ENCODE results near the gene CLCN4.

Gene CLCN4

GRCh38 chrX:10237241-10237640, 80.5 kb downstream of the CLCN4 start:
- FAIRE-seq (no peak), DNase-seq (ENCODE audit: insufficient read length, low spot score) (no peak)
- TF ChIP-seq POLR2A (IDR thresholded peaks at IDR 0.05; ENCODE audit: low read depth, low read length) = no peak
- TF ChIP-seq TAF1 (IDR thresholded peaks at IDR 0.05; ENCODE audit: low read depth, low read length) = no peak
- TF ChIP-seq POU2F2 (IDR thresholded peaks at IDR 0.05; ENCODE audit: low read depth, low read length) = no peak
- no peak for TF ChIP-seq PAX5 (IDR thresholded peaks at IDR 0.05; ENCODE audit: insufficient read depth, low read length, severe bottlenecking)
- no peak for TF ChIP-seq SPI1 (IDR thresholded peaks at IDR 0.05; ENCODE audit: low read depth, low read length)
- TF ChIP-seq POLR2AphosphoS5 (IDR thresholded peaks at IDR 0.05; ENCODE audit: low read depth, low read length) = no peak

DNA sequence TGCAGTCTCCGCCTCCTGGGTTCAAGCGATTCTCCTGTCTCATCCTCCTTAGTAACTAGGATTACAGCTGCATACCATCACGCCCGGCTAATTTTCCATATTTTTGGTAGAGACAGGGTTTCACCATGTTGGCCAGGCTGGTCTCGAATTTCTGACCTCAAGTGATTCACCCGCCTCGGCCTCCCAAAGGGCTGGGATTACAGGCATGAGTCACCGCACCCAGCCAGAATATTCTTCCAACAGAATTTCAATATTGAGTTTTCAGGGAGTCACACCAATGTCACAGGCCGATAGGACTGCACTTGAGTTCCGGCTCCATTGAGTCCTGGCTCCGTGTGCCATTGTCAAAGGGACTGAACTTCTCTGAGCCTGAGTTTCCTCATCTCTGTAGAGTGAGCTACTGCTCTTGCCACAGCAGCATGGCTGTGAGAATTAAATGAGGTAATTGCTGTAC, 82.9 kb downstream of the CLCN4 start:
- no peak for DNase-seq (ENCODE audit: insufficient read length, low spot score)
- TF ChIP-seq SPI1 (IDR thresholded peaks at IDR 0.05; ENCODE audit: low read depth, low read length) (no peak), TAF1 (IDR thresholded peaks at IDR 0.05; ENCODE audit: low read depth, low read length) (no peak)
- FAIRE-seq = no peak

GRCh38 chrX:10240918-10241317, 84.1 kb downstream of the CLCN4 start:
- no peak for FAIRE-seq
- no peak for DNase-seq (ENCODE audit: insufficient read length, low spot score)
- TF ChIP-seq POLR2A (IDR thresholded peaks at IDR 0.05; ENCODE audit: low read depth, low read length) = no peak
- no peak for TF ChIP-seq POU2F2 (IDR thresholded peaks at IDR 0.05; ENCODE audit: low read depth, low read length)

- no peak for DNase-seq (ENCODE audit: insufficient read length, low spot score)
- TF ChIP-seq SPI1 (IDR thresholded peaks at IDR 0.05; ENCODE audit: low read depth, low read length) = no peak
- TF ChIP-seq POLR2A (IDR thresholded peaks at IDR 0.05; ENCODE audit: low read depth, low read length) = no peak
- TF ChIP-seq POLR2AphosphoS5 (IDR thresholded peaks at IDR 0.05; ENCODE audit: low read depth, low read length) = no peak
- no peak for TF ChIP-seq TAF1 (IDR thresholded peaks at IDR 0.05; ENCODE audit: low read depth, low read length)
- TF ChIP-seq POU2F2 (IDR thresholded peaks at IDR 0.05; ENCODE audit: low read depth, low read length) = no peak
- no peak for TF ChIP-seq PAX5 (IDR thresholded peaks at IDR 0.05; ENCODE audit: insufficient read depth, low read length, severe bottlenecking)
- FAIRE-seq = peak; percentile 58
Measured at GRCh38 chrX:10242026-10242425, 85.3 kb downstream of the CLCN4 start.

- DNase-seq (ENCODE audit: insufficient read length, low spot score) (no peak), FAIRE-seq (no peak)
- TF ChIP-seq POU2F2 (IDR thresholded peaks at IDR 0.05; ENCODE audit: low read depth, low read length) (no peak), PAX5 (IDR thresholded peaks at IDR 0.05; ENCODE audit: insufficient read depth, low read length, severe bottlenecking) (no peak), POLR2A (IDR thresholded peaks at IDR 0.05; ENCODE audit: low read depth, low read length) (no peak), POLR2AphosphoS5 (IDR thresholded peaks at IDR 0.05; ENCODE audit: low read depth, low read length) (no peak), SPI1 (IDR thresholded peaks at IDR 0.05; ENCODE audit: low read depth, low read length) (no peak), TAF1 (IDR thresholded peaks at IDR 0.05; ENCODE audit: low read depth, low read length) (no peak)
Measured at GRCh38 chrX:10243106-10243505, 86.3 kb downstream of the CLCN4 start.

GRCh38 chrX:10244915-10245622, 88.3 kb downstream of the CLCN4 start:
- TF ChIP-seq SPI1 (IDR thresholded peaks at IDR 0.05; ENCODE audit: low read depth, low read length) (no peak), PAX5 (IDR thresholded peaks at IDR 0.05; ENCODE audit: insufficient read depth, low read length, severe bottlenecking) (no peak), POLR2AphosphoS5 (IDR thresholded peaks at IDR 0.05; ENCODE audit: low read depth, low read length) (no peak), POLR2A (IDR thresholded peaks at IDR 0.05; ENCODE audit: low read depth, low read length) (no peak), TAF1 (IDR thresholded peaks at IDR 0.05; ENCODE audit: low read depth, low read length) (no peak), POU2F2 (IDR thresholded peaks at IDR 0.05; ENCODE audit: low read depth, low read length) (no peak)
- DNase-seq (ENCODE audit: insufficient read length, low spot score) (no peak), FAIRE-seq (no peak)

GRCh38 chrX:10245886-10246285, 89.1 kb downstream of the CLCN4 start:
- TF ChIP-seq POLR2A (IDR thresholded peaks at IDR 0.05; ENCODE audit: low read depth, low read length) (no peak), SPI1 (IDR thresholded peaks at IDR 0.05; ENCODE audit: low read depth, low read length) (no peak), TAF1 (IDR thresholded peaks at IDR 0.05; ENCODE audit: low read depth, low read length) (no peak), PAX5 (IDR thresholded peaks at IDR 0.05; ENCODE audit: insufficient read depth, low read length, severe bottlenecking) (no peak), POU2F2 (IDR thresholded peaks at IDR 0.05; ENCODE audit: low read depth, low read length) (no peak), POLR2AphosphoS5 (IDR thresholded peaks at IDR 0.05; ENCODE audit: low read depth, low read length) (no peak)
- FAIRE-seq = no peak

GRCh38 chrX:10246297-10246696, 89.5 kb downstream of the CLCN4 start:
- DNase-seq (ENCODE audit: insufficient read length, low spot score) = no peak
- no peak for FAIRE-seq
- TF ChIP-seq PAX5 (IDR thresholded peaks at IDR 0.05; ENCODE audit: insufficient read depth, low read length, severe bottlenecking) = no peak
- TF ChIP-seq POLR2AphosphoS5 (IDR thresholded peaks at IDR 0.05; ENCODE audit: low read depth, low read length) = no peak
- no peak for TF ChIP-seq SPI1 (IDR thresholded peaks at IDR 0.05; ENCODE audit: low read depth, low read length)
- TF ChIP-seq TAF1 (IDR thresholded peaks at IDR 0.05; ENCODE audit: low read depth, low read length) = no peak
- TF ChIP-seq POLR2A (IDR thresholded peaks at IDR 0.05; ENCODE audit: low read depth, low read length) = no peak
- TF ChIP-seq POU2F2 (IDR thresholded peaks at IDR 0.05; ENCODE audit: low read depth, low read length) = no peak

More at GRCh38 chrX:10245886-10246285, 89.1 kb downstream of the CLCN4 start:
- no peak for DNase-seq (ENCODE audit: insufficient read length, low spot score)

GRCh38 chrX:10246846-10247245, 90.1 kb downstream of the CLCN4 start:
- DNase-seq (ENCODE audit: insufficient read length, low spot score) (no peak), FAIRE-seq (no peak)
- TF ChIP-seq SPI1 (IDR thresholded peaks at IDR 0.05; ENCODE audit: low read depth, low read length) = no peak
- no peak for TF ChIP-seq POLR2AphosphoS5 (IDR thresholded peaks at IDR 0.05; ENCODE audit: low read depth, low read length)
- TF ChIP-seq PAX5 (IDR thresholded peaks at IDR 0.05; ENCODE audit: insufficient read depth, low read length, severe bottlenecking) = no peak
- no peak for TF ChIP-seq POLR2A (IDR thresholded peaks at IDR 0.05; ENCODE audit: low read depth, low read length)
- TF ChIP-seq POU2F2 (IDR thresholded peaks at IDR 0.05; ENCODE audit: low read depth, low read length) = no peak
- TF ChIP-seq TAF1 (IDR thresholded peaks at IDR 0.05; ENCODE audit: low read depth, low read length) = no peak

DNA sequence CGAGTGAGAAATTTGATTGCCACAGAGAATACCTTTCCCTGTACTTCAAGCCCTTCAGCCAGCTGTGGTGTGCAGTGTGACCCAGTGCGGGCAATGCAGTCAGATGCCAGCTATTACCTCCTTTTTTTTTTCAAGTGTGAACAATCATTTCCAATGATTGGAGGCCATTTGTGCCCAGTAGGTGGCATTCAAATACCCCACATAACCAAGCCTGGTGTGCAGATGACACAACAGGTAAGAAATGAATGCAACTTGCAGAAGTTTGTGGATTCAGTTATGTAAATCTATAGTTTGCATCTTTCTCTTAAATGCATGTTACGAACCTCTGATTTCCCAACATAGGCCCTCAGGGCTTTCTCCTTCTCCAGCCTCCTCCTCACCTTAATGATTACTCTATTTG, 98.0 kb downstream of the CLCN4 start:
- no peak for TF ChIP-seq POLR2A (IDR thresholded peaks at IDR 0.05; ENCODE audit: low read depth, low read length)
- TF ChIP-seq POU2F2 (IDR thresholded peaks at IDR 0.05; ENCODE audit: low read depth, low read length) = no peak
- TF ChIP-seq TAF1 (IDR thresholded peaks at IDR 0.05; ENCODE audit: low read depth, low read length) = no peak
- TF ChIP-seq SPI1 (IDR thresholded peaks at IDR 0.05; ENCODE audit: low read depth, low read length) = no peak
- TF ChIP-seq PAX5 (IDR thresholded peaks at IDR 0.05; ENCODE audit: insufficient read depth, low read length, severe bottlenecking) = no peak
- no peak for TF ChIP-seq POLR2AphosphoS5 (IDR thresholded peaks at IDR 0.05; ENCODE audit: low read depth, low read length)
- FAIRE-seq (no peak), DNase-seq (ENCODE audit: insufficient read length, low spot score) (no peak)
